ENCODE measurements around the gene ANKEF1. TPM values are rescaled to one million over a fixed set of nuclear protein-coding genes. Genes with fewer than 3 reads are reported as not detected.

The ANKEF1 gene
- total and polyA plus RNA-seq, 2 experiments from 2014 or later, result 4.7 to 9.7 TPM

DNA sequence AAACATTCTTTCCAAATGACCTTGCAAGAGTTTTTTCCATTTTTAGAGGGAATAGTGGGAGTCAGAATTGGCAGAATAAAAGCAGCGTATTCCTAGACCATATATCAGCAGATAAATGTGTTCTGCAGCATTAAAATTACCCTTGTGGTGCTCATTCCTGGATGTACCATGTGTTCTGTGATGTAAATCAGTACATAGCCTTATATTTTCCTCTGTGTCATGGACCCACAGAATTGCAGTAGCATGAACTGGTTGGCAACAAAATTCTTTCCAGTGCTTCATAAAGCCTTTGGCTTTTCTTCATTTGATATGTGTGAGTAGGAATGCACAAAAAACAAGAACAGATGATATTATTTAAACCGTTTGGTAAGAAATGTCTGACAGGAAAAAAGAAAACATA, 32.5 kb downstream of the ANKEF1 start:
- H3K4me1 Mint-ChIP-seq, result no peaks in the 10 kb centered on the region
- no peaks in the 10 kb centered on the region for H3K27me3 ChIP-seq (ENCODE audit: insufficient read depth)
- H2AFZ ChIP-seq, result no peak overlapping the region
- peaks cover 4% of the 10 kb centered on the region for H3K27me3 Mint-ChIP-seq (ENCODE audit: insufficient read depth, low read depth, poor library complexity)
- no peaks in the 10 kb centered on the region for H3K9me2 ChIP-seq (ENCODE audit: insufficient read depth)
- TF ChIP-seq EZH2phosphoT487 (IDR thresholded peaks at IDR 0.05; ENCODE audit: unreplicated experiment) (no peak), STAT1 (IDR thresholded peaks at IDR 0.05; ENCODE audit: unreplicated experiment) (no peak), NANOG (IDR thresholded peaks at IDR 0.05; ENCODE audit: borderline replicate concordance) (no peak), POLR2AphosphoS5 (IDR thresholded peaks at IDR 0.05; ENCODE audit: low read depth) (no peak), EZH2 (IDR thresholded peaks at IDR 0.05; ENCODE audit: low read depth, unreplicated experiment) (no peak), ZNF331 (CRISPR knock-in tag; IDR thresholded peaks at IDR 0.05; ENCODE audit: low read depth) (no peak), CREB1 (CRISPR knock-in tag; IDR thresholded peaks at IDR 0.05; ENCODE audit: low read depth) (no peak), ZNF114 (CRISPR knock-in tag; IDR thresholded peaks at IDR 0.05) (no peak)
- TF ChIP-seq, protein P1, sequence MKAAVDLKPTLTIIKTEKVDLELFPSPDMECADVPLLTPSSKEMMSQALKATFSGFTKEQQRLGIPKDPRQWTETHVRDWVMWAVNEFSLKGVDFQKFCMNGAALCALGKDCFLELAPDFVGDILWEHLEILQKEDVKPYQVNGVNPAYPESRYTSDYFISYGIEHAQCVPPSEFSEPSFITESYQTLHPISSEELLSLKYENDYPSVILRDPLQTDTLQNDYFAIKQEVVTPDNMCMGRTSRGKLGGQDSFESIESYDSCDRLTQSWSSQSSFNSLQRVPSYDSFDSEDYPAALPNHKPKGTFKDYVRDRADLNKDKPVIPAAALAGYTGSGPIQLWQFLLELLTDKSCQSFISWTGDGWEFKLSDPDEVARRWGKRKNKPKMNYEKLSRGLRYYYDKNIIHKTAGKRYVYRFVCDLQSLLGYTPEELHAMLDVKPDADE (IDR thresholded peaks at IDR 0.05), result no peak
- TF ChIP-seq, protein P2, sequence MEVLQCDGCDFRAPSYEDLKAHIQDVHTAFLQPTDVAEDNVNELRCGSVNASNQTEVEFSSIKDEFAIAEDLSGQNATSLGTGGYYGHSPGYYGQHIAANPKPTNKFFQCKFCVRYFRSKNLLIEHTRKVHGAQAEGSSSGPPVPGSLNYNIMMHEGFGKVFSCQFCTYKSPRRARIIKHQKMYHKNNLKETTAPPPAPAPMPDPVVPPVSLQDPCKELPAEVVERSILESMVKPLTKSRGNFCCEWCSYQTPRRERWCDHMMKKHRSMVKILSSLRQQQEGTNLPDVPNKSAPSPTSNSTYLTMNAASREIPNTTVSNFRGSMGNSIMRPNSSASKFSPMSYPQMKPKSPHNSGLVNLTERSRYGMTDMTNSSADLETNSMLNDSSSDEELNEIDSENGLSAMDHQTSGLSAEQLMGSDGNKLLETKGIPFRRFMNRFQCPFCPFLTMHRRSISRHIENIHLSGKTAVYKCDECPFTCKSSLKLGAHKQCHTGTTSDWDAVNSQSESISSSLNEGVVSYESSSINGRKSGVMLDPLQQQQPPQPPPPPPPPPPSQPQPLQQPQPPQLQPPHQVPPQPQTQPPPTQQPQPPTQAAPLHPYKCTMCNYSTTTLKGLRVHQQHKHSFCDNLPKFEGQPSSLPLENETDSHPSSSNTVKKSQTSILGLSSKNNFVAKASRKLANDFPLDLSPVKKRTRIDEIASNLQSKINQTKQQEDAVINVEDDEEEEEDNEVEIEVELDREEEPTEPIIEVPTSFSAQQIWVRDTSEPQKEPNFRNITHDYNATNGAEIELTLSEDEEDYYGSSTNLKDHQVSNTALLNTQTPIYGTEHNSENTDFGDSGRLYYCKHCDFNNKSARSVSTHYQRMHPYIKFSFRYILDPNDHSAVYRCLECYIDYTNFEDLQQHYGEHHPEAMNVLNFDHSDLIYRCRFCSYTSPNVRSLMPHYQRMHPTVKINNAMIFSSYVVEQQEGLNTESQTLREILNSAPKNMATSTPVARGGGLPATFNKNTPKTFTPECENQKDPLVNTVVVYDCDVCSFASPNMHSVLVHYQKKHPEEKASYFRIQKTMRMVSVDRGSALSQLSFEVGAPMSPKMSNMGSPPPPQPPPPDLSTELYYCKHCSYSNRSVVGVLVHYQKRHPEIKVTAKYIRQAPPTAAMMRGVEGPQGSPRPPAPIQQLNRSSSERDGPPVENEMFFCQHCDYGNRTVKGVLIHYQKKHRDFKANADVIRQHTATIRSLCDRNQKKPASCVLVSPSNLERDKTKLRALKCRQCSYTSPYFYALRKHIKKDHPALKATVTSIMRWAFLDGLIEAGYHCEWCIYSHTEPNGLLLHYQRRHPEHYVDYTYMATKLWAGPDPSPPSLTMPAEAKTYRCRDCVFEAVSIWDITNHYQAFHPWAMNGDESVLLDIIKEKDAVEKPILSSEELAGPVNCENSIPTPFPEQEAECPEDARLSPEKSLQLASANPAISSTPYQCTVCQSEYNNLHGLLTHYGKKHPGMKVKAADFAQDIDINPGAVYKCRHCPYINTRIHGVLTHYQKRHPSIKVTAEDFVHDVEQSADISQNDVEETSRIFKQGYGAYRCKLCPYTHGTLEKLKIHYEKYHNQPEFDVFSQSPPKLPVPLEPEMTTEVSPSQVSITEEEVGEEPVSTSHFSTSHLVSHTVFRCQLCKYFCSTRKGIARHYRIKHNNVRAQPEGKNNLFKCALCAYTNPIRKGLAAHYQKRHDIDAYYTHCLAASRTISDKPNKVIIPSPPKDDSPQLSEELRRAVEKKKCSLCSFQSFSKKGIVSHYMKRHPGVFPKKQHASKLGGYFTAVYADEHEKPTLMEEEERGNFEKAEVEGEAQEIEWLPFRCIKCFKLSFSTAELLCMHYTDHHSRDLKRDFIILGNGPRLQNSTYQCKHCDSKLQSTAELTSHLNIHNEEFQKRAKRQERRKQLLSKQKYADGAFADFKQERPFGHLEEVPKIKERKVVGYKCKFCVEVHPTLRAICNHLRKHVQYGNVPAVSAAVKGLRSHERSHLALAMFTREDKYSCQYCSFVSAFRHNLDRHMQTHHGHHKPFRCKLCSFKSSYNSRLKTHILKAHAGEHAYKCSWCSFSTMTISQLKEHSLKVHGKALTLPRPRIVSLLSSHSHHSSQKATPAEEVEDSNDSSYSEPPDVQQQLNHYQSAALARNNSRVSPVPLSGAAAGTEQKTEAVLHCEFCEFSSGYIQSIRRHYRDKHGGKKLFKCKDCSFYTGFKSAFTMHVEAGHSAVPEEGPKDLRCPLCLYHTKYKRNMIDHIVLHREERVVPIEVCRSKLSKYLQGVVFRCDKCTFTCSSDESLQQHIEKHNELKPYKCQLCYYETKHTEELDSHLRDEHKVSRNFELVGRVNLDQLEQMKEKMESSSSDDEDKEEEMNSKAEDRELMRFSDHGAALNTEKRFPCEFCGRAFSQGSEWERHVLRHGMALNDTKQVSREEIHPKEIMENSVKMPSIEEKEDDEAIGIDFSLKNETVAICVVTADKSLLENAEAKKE (CRISPR knock-in tag; IDR thresholded peaks at IDR 0.05), result no peak
- TF ChIP-seq, protein P3, sequence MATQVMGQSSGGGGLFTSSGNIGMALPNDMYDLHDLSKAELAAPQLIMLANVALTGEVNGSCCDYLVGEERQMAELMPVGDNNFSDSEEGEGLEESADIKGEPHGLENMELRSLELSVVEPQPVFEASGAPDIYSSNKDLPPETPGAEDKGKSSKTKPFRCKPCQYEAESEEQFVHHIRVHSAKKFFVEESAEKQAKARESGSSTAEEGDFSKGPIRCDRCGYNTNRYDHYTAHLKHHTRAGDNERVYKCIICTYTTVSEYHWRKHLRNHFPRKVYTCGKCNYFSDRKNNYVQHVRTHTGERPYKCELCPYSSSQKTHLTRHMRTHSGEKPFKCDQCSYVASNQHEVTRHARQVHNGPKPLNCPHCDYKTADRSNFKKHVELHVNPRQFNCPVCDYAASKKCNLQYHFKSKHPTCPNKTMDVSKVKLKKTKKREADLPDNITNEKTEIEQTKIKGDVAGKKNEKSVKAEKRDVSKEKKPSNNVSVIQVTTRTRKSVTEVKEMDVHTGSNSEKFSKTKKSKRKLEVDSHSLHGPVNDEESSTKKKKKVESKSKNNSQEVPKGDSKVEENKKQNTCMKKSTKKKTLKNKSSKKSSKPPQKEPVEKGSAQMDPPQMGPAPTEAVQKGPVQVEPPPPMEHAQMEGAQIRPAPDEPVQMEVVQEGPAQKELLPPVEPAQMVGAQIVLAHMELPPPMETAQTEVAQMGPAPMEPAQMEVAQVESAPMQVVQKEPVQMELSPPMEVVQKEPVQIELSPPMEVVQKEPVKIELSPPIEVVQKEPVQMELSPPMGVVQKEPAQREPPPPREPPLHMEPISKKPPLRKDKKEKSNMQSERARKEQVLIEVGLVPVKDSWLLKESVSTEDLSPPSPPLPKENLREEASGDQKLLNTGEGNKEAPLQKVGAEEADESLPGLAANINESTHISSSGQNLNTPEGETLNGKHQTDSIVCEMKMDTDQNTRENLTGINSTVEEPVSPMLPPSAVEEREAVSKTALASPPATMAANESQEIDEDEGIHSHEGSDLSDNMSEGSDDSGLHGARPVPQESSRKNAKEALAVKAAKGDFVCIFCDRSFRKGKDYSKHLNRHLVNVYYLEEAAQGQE (IDR thresholded peaks at IDR 0.05; ENCODE audit: unreplicated experiment), result no peak
- TF ChIP-seq, protein P4, sequence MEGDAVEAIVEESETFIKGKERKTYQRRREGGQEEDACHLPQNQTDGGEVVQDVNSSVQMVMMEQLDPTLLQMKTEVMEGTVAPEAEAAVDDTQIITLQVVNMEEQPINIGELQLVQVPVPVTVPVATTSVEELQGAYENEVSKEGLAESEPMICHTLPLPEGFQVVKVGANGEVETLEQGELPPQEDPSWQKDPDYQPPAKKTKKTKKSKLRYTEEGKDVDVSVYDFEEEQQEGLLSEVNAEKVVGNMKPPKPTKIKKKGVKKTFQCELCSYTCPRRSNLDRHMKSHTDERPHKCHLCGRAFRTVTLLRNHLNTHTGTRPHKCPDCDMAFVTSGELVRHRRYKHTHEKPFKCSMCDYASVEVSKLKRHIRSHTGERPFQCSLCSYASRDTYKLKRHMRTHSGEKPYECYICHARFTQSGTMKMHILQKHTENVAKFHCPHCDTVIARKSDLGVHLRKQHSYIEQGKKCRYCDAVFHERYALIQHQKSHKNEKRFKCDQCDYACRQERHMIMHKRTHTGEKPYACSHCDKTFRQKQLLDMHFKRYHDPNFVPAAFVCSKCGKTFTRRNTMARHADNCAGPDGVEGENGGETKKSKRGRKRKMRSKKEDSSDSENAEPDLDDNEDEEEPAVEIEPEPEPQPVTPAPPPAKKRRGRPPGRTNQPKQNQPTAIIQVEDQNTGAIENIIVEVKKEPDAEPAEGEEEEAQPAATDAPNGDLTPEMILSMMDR (conservative IDR thresholded peaks at IDR 0.05; ENCODE audit: low read depth in 2 of 2), result no peak
- no peak overlapping the region for H3K27ac ChIP-seq (ENCODE audit: low read depth)
- no peaks in the 10 kb centered on the region for H4K20me1 ChIP-seq (replicated peaks; ENCODE audit: insufficient read depth)
- no peak for ATAC-seq
- no peak overlapping the region for H3K4me2 ChIP-seq
- H3K27ac Mint-ChIP-seq, result no peak overlapping the region
- 0 out of 3 replicates have a peak, but pooled peaks cover 3% of the 10 kb centered on the region for H3K9me3 Mint-ChIP-seq
- H3K79me2 ChIP-seq (replicated peaks; ENCODE audit: insufficient read depth), result no peaks in the 10 kb centered on the region
- H3K36me3 ChIP-seq (ENCODE audit: insufficient read depth), result no peaks in the 10 kb centered on the region
- no peak overlapping the region for H3K4me3 Mint-ChIP-seq
- H3K36me3 Mint-ChIP-seq (ENCODE audit: low read depth), result no peaks in the 10 kb centered on the region
- no peak overlapping the region for H3K4me3 ChIP-seq
- no peak for DNase-seq (ENCODE audit: low spot score)
- no peaks in the 10 kb centered on the region for H3K4me1 ChIP-seq (ENCODE audit: insufficient read depth)
- H3F3A ChIP-seq (replicated peaks; ENCODE audit: low read depth), result no peaks in the 10 kb centered on the region
